Activated effector memory CD4-positive, alpha-beta T cell treated with anti-CD3 and anti-CD28 coated beads, Interleukin-2, amount 50 U/mL, for 16 hours (primary cell): ENCODE results near the gene IL4R.

Experiments
- DNase-seq: peaks from one replicate; pipeline ENCODE4 v3.0.0-alpha.2; 2020

The IL4R gene

GRCh38 chr16:27316038-27316680, 2.4 kb downstream of the IL4R start:
- DNase-seq, result peak; percentile 59

GRCh38 chr16:27317320-27317719, 3.5 kb downstream of the IL4R start:
- peak; percentile 66 for DNase-seq

GRCh38 chr16:27317738-27318391, 4.1 kb downstream of the IL4R start:
- peak; percentile 78 for DNase-seq

GRCh38 chr16:27318392-27319256, 4.8 kb downstream of the IL4R start:
- DNase-seq, result peak; percentile 80

GRCh38 chr16:27319257-27319965, 5.6 kb downstream of the IL4R start:
- DNase-seq, result peak; percentile 58

- peak; percentile 58 for DNase-seq
Measured at GRCh38 chr16:27320261-27321012, 6.7 kb downstream of the IL4R start.

GRCh38 chr16:27321013-27321915, 7.5 kb downstream of the IL4R start:
- peak; percentile 47 for DNase-seq

GRCh38 chr16:27322858-27323780, 9.3 kb downstream of the IL4R start:
- DNase-seq, result peak; percentile 31

GRCh38 chr16:27323781-27324561, 10.2 kb downstream of the IL4R start:
- DNase-seq, result no peak

GRCh38 chr16:27324851-27325301, 11.1 kb downstream of the IL4R start:
- no peak for DNase-seq

- DNase-seq, result no peak
Measured at GRCh38 chr16:27325736-27326135, 12.0 kb downstream of the IL4R start.

GRCh38 chr16:27326251-27326650, 12.5 kb downstream of the IL4R start:
- DNase-seq, result no peak

- peak; percentile 69 for DNase-seq
Measured at GRCh38 chr16:27326738-27327585, 13.2 kb downstream of the IL4R start.

- peak; percentile 3 for DNase-seq
Measured at GRCh38 chr16:27327586-27327915, 13.8 kb downstream of the IL4R start.

- DNase-seq, result peak; percentile 46
Measured at GRCh38 chr16:27328937-27329336, 15.2 kb downstream of the IL4R start.

- DNase-seq, result peak; percentile 62
Measured at GRCh38 chr16:27329376-27330079, 15.8 kb downstream of the IL4R start.

GRCh38 chr16:27330542-27330941, 16.8 kb downstream of the IL4R start:
- DNase-seq, result no peak

GRCh38 chr16:27332105-27332504, 18.3 kb downstream of the IL4R start:
- DNase-seq, result no peak
